ENCODE data around the gene CDC42BPB.
"Not testable (repeated sequence)": the region's sequence is repeated elsewhere in the genome, so short reads cannot be mapped to it uniquely, and the experiment has no call there.

Gene CDC42BPB

GRCh38 chr14:102900631-102901571 lies 156.4 kb downstream of the CDC42BPB start:
- DNase-seq (ENCODE audit: low read depth, low spot score): no peak

- DNase-seq (ENCODE audit: low read depth, low spot score): no peak
Measured at GRCh38 chr14:102899516-102899900, 157.8 kb downstream of the CDC42BPB start.

GRCh38 chr14:102898776-102899515 lies 158.4 kb downstream of the CDC42BPB start:
- DNase-seq (ENCODE audit: low read depth, low spot score): no peak

GRCh38 chr14:102898298-102898697 lies 159.1 kb downstream of the CDC42BPB start:
- no peak for DNase-seq (ENCODE audit: low read depth, low spot score)

- DNase-seq (ENCODE audit: low read depth, low spot score): no peak
Measured at GRCh38 chr14:102897299-102898027, 159.9 kb downstream of the CDC42BPB start.

- DNase-seq (ENCODE audit: low read depth, low spot score): not testable (repeated sequence)
Measured at GRCh38 chr14:102896735-102897134, 160.6 kb downstream of the CDC42BPB start.

- DNase-seq (ENCODE audit: low read depth, low spot score): peak; percentile 41
Measured at GRCh38 chr14:102893452-102893851, 163.9 kb downstream of the CDC42BPB start.

GRCh38 chr14:102892651-102893050 lies 164.7 kb downstream of the CDC42BPB start:
- DNase-seq (ENCODE audit: low read depth, low spot score): no peak

- DNase-seq (ENCODE audit: low read depth, low spot score): no peak
Measured at GRCh38 chr14:102891556-102891955, 165.8 kb downstream of the CDC42BPB start.

- no peak for DNase-seq (ENCODE audit: low read depth, low spot score)
Measured at GRCh38 chr14:102891111-102891510, 166.2 kb downstream of the CDC42BPB start.

- no peak for DNase-seq (ENCODE audit: low read depth, low spot score)
Measured at GRCh38 chr14:102889615-102890014, 167.7 kb downstream of the CDC42BPB start.

- DNase-seq (ENCODE audit: low read depth, low spot score): no peak
Measured at GRCh38 chr14:102888748-102889147, 168.6 kb downstream of the CDC42BPB start.

GRCh38 chr14:102885737-102886447 lies 171.5 kb downstream of the CDC42BPB start:
- no peak for DNase-seq (ENCODE audit: low read depth, low spot score)

- no peak for DNase-seq (ENCODE audit: low read depth, low spot score)
Measured at GRCh38 chr14:102883554-102883953, 173.8 kb downstream of the CDC42BPB start.

GRCh38 chr14:102883089-102883541 lies 174.2 kb downstream of the CDC42BPB start:
- DNase-seq (ENCODE audit: low read depth, low spot score): no peak
